C4-2B (cell line): ENCODE measurements around the gene RSL1D1.

Experiments used
- CTCF ChIP-seq: fragments of 450-650 bp; conservative IDR thresholded peaks from 2 replicates; pipeline ENCODE4 v1.5.1; 2017; ENCODE audit warnings: mild to moderate bottlenecking
- ZFX ChIP-seq: fragments of 450-650 bp; IDR thresholded peaks from 2 replicates; pipeline ENCODE4 v1.6.1; 2017

DNA sequence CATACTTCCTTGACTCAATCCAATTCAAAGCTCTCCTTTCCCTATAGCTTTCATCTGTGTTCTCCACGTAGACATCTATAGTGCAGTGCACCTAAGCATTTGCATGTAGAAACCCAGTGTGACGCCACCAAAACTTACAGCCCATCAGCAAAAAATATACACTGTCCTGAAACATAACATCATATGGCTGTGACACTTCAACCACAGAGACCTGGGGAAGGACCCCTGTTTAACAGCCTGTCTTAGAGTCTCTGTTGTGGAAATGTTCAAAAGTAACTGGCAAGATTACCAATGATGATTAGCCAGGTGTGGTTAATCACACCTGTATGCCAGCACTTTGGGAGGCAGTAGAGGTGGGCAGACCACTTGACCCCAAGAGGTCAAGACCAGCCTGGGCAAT, 42.2 kb upstream of the RSL1D1 start:
- TF ChIP-seq ZFX (no peak), CTCF (no peak)
